T-helper 1 cell treated with Interleukin-12 subunit alpha and Interleukin-12 subunit beta and Interleukin-4 antibody, amounts not matched to agents 30 μg/mL and 1 μg/mL, for 36 hours (primary cell): ENCODE data around the gene ZDHHC13.

Experiments used
- H3K27ac Mint-ChIP-seq: one replicate; pipeline ENCODE4 v1.8.0; 2021; ENCODE audit warnings: mild to moderate bottlenecking, mixed read lengths
- H3K27me3 Mint-ChIP-seq: one replicate; pipeline ENCODE4 v1.8.0; 2021; ENCODE audit warnings: low read depth, mixed read lengths
- H3K36me3 Mint-ChIP-seq: one replicate; pipeline ENCODE4 v1.8.0; 2021; ENCODE audit warnings: low read depth, mixed read lengths
- H3K4me1 Mint-ChIP-seq: one replicate; pipeline ENCODE4 v1.8.0; 2021; ENCODE audit warnings: low read depth, mixed read lengths
- H3K4me3 Mint-ChIP-seq: one replicate; pipeline ENCODE4 v1.8.0; 2021; ENCODE audit warnings: mild to moderate bottlenecking, moderate library complexity, mixed read lengths
- H3K9me3 Mint-ChIP-seq: one replicate; pipeline ENCODE4 v1.8.0; 2021; ENCODE audit warnings: mixed read lengths

Gene ZDHHC13

DNA sequence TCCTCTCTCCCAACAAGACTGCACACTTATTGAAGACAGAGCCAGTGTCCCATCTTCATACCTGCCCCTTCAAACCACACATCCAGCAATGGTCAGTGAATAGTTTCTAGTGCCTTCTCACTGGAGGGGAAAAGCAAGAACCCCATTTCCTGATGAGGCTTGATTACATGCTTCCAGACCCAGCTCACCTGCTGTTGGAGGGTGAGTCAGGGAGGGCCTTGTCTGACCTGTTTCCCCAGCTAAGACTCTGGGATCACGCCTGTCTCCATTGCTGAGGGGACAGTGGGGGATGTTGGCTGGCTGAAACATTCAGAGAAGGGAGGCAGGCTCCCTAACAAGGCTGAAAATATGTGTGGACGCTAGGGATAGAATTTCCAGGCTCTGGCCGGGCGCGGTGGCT lies 27.5 kb upstream of the ZDHHC13 start:
- Mint-ChIP-seq H3K4me1 (no peaks in the 10 kb centered on the region), H3K4me3 (no peak overlapping the region), H3K36me3 (no peaks in the 10 kb centered on the region), H3K27me3 (peaks cover 20% of the 10 kb centered on the region), H3K27ac (no peak overlapping the region), H3K9me3 (no peaks in the 10 kb centered on the region)

DNA sequence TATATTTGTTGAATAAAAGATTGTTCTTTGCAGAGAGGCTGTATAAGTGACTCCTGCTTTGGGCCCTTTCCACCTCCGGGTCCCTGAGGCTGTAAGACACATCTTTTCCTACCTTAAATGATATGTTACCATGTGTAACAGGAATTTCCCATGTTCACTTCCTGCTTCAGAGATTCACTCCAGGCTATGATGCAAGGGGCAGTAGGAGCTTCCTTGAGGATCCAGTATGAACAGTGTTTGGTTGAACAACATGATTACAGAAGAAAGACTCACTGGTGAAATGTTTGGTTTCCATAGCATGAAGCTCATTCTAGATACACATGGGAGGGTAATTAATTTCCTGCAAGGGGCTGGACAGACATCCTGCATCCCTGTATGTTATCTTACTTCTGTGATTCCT lies 25.6 kb upstream of the ZDHHC13 start:
- H3K27ac Mint-ChIP-seq, result no peak overlapping the region
- H3K4me1 Mint-ChIP-seq, result no peaks in the 10 kb centered on the region
- no peaks in the 10 kb centered on the region for H3K9me3 Mint-ChIP-seq
- H3K4me3 Mint-ChIP-seq, result no peak overlapping the region
- peaks cover 24% of the 10 kb centered on the region for H3K27me3 Mint-ChIP-seq
- H3K36me3 Mint-ChIP-seq, result no peaks in the 10 kb centered on the region

GRCh38 chr11:19092342-19092741 lies 24.6 kb upstream of the ZDHHC13 start:
- H3K9me3 Mint-ChIP-seq, result no peaks in the 10 kb centered on the region
- no peaks in the 10 kb centered on the region for H3K4me1 Mint-ChIP-seq
- H3K27ac Mint-ChIP-seq, result no peak overlapping the region
- no peaks in the 10 kb centered on the region for H3K36me3 Mint-ChIP-seq
- H3K4me3 Mint-ChIP-seq, result no peak overlapping the region
- H3K27me3 Mint-ChIP-seq, result peaks cover 30% of the 10 kb centered on the region

- peaks cover 34% of the 10 kb centered on the region for H3K27me3 Mint-ChIP-seq
- no peak overlapping the region for H3K4me3 Mint-ChIP-seq
- H3K36me3 Mint-ChIP-seq, result no peaks in the 10 kb centered on the region
- H3K27ac Mint-ChIP-seq, result no peak overlapping the region
- H3K9me3 Mint-ChIP-seq, result no peaks in the 10 kb centered on the region
- H3K4me1 Mint-ChIP-seq, result no peaks in the 10 kb centered on the region
These were observed 24.1 kb upstream of the ZDHHC13 start for GRCh38 chr11:19092850-19093249.

- no peak overlapping the region for H3K27ac Mint-ChIP-seq
- no peak overlapping the region for H3K4me3 Mint-ChIP-seq
- no peaks in the 10 kb centered on the region for H3K36me3 Mint-ChIP-seq
- no peaks in the 10 kb centered on the region for H3K4me1 Mint-ChIP-seq
- H3K27me3 Mint-ChIP-seq, result peaks cover 34% of the 10 kb centered on the region
- H3K9me3 Mint-ChIP-seq, result no peaks in the 10 kb centered on the region
These were observed 23.0 kb upstream of the ZDHHC13 start for GRCh38 chr11:19093976-19094375.

- no peaks in the 10 kb centered on the region for H3K36me3 Mint-ChIP-seq
- H3K27me3 Mint-ChIP-seq, result peaks cover 38% of the 10 kb centered on the region
- no peak overlapping the region for H3K4me3 Mint-ChIP-seq
- H3K27ac Mint-ChIP-seq, result no peak overlapping the region
- H3K4me1 Mint-ChIP-seq, result no peaks in the 10 kb centered on the region
- no peaks in the 10 kb centered on the region for H3K9me3 Mint-ChIP-seq
These were observed 22.1 kb upstream of the ZDHHC13 start for GRCh38 chr11:19094859-19095258.

GRCh38 chr11:19099093-19099492 lies 17.9 kb upstream of the ZDHHC13 start:
- Mint-ChIP-seq H3K9me3 (peaks cover 3% of the 10 kb centered on the region), H3K36me3 (no peaks in the 10 kb centered on the region), H3K4me3 (no peak overlapping the region), H3K27me3 (peaks cover 26% of the 10 kb centered on the region), H3K4me1 (no peaks in the 10 kb centered on the region), H3K27ac (no peak overlapping the region)

DNA sequence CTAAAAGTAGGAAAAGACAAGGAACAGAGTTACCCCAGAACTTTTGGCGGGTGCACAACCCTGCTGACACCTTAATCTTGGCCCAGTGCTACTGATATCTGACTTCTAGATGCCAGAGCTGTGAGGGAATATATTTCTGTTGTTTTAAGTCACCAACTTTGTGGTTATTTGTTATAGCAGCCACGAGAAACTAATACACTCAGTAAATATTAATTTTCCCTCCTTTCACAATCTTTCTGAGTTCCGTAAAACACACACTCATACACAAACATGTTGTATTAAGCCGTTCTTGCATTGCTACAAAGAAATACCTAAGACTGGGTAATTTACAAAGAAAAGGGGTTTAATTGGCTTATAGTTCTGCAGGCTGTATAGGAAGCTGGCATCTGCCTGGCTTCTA lies 16.1 kb upstream of the ZDHHC13 start:
- Mint-ChIP-seq H3K27ac (no peak overlapping the region), H3K27me3 (peaks cover 20% of the 10 kb centered on the region), H3K36me3 (no peaks in the 10 kb centered on the region), H3K9me3 (peaks cover 3% of the 10 kb centered on the region), H3K4me1 (no peaks in the 10 kb centered on the region), H3K4me3 (no peak overlapping the region)

DNA sequence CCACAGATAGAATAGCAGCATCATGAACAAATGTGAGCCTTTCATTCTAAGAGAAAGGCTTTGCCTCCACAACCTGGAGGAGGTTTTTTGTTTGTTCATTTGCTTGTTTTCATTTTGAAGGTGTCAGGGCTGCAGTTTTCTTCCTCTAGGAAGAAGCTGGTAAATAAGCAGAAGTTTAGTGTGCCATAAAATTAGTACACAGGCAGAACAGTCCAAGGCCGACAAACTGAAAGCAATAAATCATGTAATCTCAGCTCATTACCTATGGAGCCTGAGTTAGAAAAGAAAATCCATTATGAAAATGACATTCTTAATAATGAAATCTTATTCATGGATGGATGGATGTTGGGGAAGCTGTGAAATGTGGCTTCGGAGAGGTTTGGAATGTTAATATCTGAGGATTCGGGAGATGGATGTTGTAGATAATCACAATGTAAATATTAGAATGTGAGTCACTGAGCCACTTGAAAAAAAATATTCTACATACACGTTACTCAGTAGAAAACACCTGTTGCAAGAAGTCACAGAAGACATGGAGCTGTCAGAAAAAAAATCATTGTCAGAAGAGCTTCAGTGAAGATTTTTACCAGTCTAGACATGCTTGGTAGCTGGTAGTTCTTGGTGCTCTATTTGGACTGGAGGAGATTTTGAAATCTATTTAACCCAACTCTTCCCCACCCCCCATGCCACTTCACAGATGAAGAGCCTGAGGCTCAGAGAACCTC lies 15.0 kb upstream of the ZDHHC13 start:
- H3K4me3 Mint-ChIP-seq, result no peak overlapping the region
- no peaks in the 10 kb centered on the region for H3K4me1 Mint-ChIP-seq

GRCh38 chr11:19102521-19102900 lies 14.5 kb upstream of the ZDHHC13 start:
- Mint-ChIP-seq H3K4me1 (no peaks in the 10 kb centered on the region), H3K4me3 (no peak overlapping the region), H3K36me3 (no peaks in the 10 kb centered on the region), H3K27me3 (peaks cover 13% of the 10 kb centered on the region), H3K9me3 (peaks cover 3% of the 10 kb centered on the region), H3K27ac (no peak overlapping the region)

More for the DNA sequence above, 15.0 kb upstream of the ZDHHC13 start:
- Mint-ChIP-seq H3K9me3 (peaks cover 3% of the 10 kb centered on the region), H3K27me3 (peaks cover 16% of the 10 kb centered on the region), H3K27ac (no peak overlapping the region), H3K36me3 (no peaks in the 10 kb centered on the region)

DNA sequence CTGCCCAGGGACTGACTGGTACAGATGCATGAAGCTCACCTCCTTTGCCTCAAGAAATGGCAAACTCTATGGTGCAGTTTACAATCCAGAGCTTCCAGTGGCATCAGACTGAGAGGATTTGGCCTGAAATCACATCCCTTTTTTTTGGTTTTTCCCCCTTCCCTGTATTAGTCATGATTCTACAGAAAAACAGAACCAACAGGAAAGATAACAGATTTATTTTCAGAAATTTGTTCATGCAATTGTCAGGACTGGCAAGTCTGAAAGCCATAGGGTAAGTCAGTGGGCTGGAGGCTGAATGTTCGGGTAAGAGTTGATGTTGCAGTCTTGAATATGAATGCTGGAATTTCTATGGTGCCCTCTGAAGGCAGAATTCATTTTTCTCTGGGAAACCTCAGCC lies 12.0 kb upstream of the ZDHHC13 start:
- H3K27me3 Mint-ChIP-seq, result peaks cover 7% of the 10 kb centered on the region
- H3K4me1 Mint-ChIP-seq, result no peaks in the 10 kb centered on the region
- peaks cover 3% of the 10 kb centered on the region for H3K9me3 Mint-ChIP-seq
- H3K27ac Mint-ChIP-seq, result no peak overlapping the region
- no peak overlapping the region for H3K4me3 Mint-ChIP-seq
- H3K36me3 Mint-ChIP-seq, result no peaks in the 10 kb centered on the region

DNA sequence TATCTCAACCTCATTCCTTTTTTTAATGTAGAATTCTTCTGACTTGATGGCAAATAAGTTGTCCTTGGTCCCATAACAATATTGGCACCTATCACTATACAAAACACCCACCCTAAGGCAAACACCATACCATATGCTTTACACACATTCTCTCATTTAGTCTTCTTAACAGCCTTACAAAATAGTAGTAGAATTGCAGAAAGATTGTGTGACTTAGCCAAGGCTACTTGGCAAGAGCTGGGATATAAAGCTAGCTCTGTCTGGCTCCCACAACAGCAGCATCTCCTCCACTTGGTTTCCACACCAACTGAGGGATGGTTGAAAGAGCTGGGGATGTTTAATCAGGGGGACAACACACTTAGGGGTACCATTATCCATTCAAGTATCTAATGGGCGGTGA lies 9.8 kb upstream of the ZDHHC13 start:
- H3K36me3 Mint-ChIP-seq, result no peaks in the 10 kb centered on the region
- H3K27me3 Mint-ChIP-seq, result peaks cover 7% of the 10 kb centered on the region
- no peaks in the 10 kb centered on the region for H3K4me1 Mint-ChIP-seq
- no peak overlapping the region for H3K27ac Mint-ChIP-seq
- no peaks in the 10 kb centered on the region for H3K9me3 Mint-ChIP-seq
- H3K4me3 Mint-ChIP-seq, result no peak overlapping the region

DNA sequence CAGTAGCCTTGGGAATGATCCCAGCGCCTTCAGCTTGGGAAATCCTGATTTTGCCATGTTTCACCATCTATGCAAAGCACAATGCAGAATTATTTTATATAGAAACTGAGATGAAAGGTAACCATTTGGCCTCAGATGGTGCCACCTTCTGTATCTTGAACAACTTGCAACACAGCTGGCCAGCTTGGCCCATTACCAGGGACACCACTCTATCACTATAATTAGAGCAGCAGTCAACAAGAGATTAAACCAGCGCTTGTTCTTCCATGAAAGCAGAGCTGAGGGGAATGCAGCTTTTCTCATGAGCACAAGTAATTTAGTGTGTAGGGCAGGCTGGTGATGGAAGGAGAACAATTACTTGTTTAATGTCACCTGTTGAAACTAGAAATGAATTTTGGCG lies 6.7 kb upstream of the ZDHHC13 start:
- H3K9me3 Mint-ChIP-seq, result no peaks in the 10 kb centered on the region
- no peak overlapping the region for H3K4me3 Mint-ChIP-seq
- H3K27ac Mint-ChIP-seq, result no peak overlapping the region
- no peaks in the 10 kb centered on the region for H3K4me1 Mint-ChIP-seq
- H3K27me3 Mint-ChIP-seq, result peaks cover 16% of the 10 kb centered on the region
- no peaks in the 10 kb centered on the region for H3K36me3 Mint-ChIP-seq

- no peak overlapping the region for H3K4me3 Mint-ChIP-seq
These were observed 5.2 kb upstream of the ZDHHC13 start for GRCh38 chr11:19111809-19112208.

GRCh38 chr11:19116276-19116970 lies 545 bp upstream of the ZDHHC13 start:
- peak overlapping the region; percentile 95 for H3K27ac Mint-ChIP-seq
- H3K27me3 Mint-ChIP-seq, result peaks cover 16% of the 10 kb centered on the region
- peaks cover 40% of the 10 kb centered on the region for H3K4me1 Mint-ChIP-seq

More at GRCh38 chr11:19111809-19112208, 5.2 kb upstream of the ZDHHC13 start:
- Mint-ChIP-seq H3K27me3 (peaks cover 20% of the 10 kb centered on the region), H3K27ac (no peak overlapping the region), H3K4me1 (peaks cover 5% of the 10 kb centered on the region), H3K36me3 (no peaks in the 10 kb centered on the region), H3K9me3 (no peaks in the 10 kb centered on the region)

More at GRCh38 chr11:19116276-19116970, 545 bp upstream of the ZDHHC13 start:
- Mint-ChIP-seq H3K4me3 (peak overlapping the region; percentile 96), H3K9me3 (no peaks in the 10 kb centered on the region), H3K36me3 (peaks cover 7% of the 10 kb centered on the region)
